GM19240 (cell line): ENCODE results near the gene IKBKE.
A peak's percentile ranks its signal among the peaks of the same experiment; 100 is the strongest.

Experiments used
- DNase-seq: peaks from one replicate; pipeline ENCODE4 v3.0.0; 2011; ENCODE audit warnings: low spot score; ENCODE audit not compliant: insufficient read length

IKBKE gene

DNA sequence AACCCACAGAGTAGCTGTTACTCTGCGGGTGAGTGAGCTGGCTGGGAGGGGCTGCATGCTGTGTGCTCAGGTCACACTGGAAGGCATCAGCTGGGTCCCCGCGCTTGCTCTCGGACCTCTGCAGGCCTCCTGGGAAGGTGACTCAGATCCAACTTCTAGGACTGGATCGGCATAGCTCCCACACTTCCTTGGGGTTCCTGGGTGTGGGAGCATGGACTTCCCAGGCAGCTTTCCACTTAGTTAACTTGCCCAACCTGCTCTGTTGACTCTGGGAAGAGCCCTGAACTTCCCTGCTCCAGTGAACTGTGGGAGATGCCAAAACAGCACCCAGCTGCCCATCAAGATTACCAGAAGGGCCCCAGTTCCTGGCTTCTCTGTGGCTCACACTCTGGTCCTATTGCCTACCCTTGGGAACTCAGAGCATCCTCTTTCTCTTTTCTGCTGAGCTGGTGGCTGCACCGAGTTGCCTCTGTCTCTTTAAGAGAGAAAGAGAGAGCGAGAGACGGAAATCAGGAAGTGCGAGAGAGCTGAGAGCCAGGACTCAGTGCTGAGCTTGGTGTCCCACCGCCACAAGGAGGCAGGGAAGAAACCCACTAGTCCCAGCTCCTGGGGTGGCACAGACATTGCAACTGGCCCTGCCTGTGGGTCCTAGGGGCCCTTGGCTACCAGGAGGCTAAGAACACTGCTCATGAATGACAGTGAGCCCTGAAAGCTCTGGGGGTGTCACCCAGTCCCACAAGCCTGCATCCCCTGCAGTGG, at the start of gene IKBKE:
Gene IKBKE (plus strand): TSS at position 544 of the 759 bp plus-strand sequence. CDS start 2,752 bp downstream, outside the sequence.
- DNase-seq, result peak; percentile 77

DNA sequence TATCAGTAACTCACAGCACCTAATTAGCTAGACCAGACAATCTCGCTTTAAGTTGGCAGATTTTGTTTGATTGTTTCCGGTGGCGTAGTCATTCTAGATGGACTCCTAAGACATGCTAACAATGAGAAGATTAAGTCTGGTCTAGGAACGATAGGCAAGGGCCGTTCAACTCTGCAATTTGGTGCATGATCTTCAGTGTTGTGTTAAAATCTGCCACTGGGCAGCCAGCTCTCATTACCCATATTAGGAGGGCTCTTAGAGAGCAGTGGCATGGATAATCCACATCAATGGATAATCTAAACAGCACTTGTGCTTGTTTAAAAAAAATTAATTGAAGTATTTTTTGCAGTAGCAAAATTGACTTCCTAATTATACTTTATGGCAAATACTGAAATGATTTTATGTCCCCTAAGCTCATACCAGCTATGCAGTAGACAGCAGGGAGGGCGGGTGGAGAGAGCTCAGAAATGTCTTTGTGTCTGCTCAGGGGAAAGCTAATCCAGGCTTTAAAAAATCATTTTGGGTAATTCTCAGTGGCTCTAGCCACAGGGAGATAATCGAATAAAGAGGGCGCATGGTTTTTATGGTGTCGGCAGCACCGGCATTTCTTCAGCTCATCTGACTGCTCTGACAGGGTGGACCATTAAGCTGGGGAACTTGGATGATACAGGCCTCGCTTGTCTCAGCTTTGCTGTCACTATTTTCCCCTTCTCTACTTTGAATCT, 48.5 kb upstream of the IKBKE start:
- no peak for DNase-seq

DNA sequence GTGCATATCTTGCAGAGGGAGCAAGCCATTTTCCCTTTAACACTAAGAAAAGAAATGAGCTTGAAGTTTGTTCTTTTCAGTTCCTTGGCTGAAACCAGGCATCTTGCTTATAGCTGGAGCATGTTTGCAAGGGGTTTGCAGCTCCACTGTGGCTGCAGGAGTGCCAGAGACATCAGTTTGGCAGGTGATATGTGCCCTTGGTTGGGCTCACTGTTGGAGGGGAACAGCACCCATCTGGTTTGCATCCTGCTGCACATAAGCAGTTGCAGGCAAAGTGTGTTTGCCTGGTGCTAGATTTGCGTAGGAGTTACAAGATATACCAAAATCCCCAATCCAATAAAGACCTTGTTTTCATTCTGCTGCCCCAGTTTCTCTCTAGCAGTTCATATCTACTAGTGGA, 47.8 kb upstream of the IKBKE start:
- DNase-seq, result no peak

DNA sequence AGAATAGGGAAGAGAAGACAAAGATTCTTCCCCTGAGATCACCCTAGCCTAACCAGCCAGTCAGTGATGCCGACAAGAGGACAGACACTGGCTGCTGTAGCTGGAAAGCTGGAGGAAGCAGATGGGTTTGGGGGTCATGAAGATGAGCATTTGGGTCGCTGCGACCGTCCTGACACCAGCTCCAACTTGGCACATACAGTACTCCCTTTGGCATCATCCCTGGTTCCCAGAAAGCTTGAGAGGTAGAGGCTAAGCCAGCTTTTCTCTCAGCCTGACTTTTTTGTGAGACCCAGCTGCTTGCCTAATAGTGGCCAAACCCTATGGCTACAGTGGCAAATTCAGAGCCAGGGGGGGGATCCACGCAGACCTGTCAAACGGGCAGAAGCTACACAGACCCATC, 43.0 kb upstream of the IKBKE start:
- no peak for DNase-seq

DNA sequence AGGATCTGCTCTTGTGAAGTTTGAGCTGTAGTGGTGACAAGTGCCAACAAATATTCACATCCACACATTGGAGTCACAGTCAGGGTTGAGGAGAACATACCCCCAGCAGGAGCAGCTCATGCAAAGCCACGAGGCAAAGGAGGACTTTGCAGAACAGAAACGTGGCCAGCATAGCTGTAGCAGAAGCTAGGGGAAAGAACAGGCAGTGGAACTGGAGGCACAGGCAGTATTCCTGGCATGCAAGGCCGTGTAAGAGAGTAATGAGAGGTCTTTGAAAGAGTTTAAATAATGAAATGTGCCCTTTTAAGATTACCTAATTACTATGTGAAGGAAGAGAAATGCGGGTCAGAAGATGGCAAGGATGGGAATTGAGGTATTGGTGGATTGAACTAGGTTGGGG, 40.9 kb upstream of the IKBKE start:
- DNase-seq, result no peak

DNA sequence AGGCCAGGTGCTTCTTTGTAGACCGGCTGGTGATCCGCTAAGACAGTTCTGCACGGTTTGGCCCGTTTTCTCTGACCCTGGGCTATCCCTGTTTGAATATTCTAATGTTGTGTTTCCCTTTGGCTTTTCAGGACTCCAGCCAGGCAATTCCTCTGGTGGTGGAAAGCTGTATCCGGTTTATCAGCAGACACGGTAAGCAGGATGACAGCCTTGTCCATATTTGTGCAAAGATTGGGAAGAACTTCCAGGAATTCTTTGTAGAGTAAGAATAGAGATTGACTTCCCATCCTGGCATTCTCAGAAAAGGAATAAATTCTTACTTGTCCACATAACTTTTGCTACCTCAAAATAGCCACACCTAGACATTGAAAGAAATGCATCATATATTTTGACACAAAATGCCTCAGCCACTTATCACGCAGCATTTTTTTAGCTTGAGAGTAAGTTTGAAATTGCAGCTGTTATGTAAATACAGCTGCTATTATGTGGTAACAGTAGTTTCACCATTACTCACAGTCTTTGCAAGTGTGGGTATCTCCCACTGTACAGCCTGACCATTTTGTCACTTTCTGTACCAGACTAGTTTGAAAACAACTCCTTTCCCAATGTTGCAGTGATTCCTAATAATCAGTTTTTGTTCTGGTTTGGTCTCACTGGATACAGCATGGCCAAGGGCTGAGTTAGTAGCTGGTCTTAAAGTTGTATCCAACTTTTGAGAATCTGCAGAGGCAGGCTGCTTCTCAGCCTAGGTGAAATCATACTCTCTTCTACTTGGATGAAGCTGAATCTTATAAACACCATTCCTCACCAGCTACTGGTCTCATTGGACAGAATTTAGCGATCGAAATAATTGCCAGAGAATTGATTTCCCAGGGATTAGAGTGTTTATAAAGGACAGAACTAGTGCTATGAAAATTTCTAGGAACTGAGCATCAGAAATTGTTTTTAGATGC, 40.0 kb upstream of the IKBKE start:
- peak; percentile 65 for DNase-seq

DNA sequence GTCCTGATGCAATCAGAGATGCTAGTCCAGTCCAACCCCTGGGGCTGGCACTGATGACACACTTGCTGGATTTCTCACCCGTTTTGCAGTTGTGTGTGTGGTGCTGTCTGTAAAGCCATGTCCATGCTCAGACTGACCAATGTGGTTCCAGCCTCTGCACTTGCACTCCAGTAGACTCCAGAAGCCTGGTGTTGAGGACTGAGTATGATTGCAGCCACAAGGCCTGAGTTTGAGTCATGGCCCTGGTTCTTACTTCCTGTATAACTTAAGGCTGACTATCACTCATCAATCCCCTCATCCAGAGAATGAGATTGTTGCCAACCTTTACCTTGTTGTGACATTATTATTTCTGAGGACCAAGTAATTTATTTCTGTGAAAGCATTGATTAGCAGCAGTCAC, 34.8 kb upstream of the IKBKE start:
- no peak for DNase-seq

DNA sequence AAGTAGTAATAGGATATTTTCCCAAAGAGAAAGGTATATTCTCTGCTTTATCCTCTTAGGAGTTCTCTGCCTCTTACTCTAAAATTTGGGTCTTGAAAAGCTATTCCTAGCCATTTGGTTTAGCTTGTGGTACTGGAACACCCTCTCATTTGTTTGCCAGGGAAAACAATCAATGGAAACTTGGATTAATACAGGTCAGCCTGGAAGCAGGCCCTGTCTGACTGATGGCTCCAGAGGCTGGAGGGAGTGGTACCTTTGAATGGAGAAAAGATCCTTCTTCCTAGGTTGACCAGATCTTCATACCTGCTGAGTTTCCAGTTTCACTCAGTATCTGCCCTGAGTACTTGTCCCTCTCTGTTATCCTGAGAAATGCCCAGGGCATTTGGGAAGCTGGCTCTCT, 31.7 kb upstream of the IKBKE start:
- no peak for DNase-seq

DNA sequence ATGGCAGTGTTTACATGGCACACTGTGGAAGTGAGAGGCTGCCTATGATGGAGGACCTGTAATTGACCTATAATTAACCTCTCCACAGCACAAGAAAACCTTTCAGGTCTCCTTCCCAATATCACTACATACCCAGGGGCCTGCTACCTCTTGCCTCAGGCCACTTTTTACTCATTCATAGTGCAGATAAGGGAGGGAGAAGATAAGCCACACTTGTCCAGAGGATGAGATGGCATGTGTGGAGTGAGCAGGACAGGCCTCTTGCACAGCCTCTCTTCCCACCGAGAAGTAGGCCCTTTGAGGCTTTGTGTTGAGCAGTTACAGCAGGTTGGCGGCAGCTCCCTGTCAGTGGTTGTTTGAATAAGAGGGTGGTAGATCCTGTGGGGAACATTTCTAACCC, 31.1 kb upstream of the IKBKE start:
- DNase-seq, result no peak

DNA sequence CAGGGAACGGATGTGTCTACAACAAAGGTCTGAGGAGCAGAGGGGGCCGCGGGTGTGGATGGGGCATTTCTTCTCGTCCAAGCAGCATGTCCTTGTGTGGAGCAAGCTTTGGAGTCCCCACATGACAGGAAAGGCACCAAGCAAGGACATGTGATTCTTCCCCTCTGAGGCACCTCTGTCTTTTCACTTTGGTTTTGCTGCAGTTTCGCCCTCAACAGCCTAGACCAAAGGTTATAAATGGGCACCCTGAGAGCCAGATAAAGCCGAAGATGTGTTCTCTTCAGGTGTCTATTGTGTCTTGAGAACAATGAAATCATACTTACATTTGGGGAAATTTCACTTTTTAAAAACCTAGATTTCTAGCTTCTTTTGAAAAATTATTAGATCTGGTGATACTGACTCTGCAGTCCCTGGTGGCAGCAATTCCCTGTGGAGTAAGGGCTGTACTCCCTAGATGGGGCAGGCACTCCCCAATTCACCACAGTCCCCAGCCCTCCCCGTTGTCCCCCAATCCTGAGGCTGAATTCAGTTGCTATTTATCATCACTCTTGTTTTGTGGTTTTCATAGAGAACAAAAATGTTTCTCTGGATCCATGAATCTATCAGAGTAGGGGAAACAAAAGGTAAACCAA, 28.8 kb upstream of the IKBKE start:
- no peak for DNase-seq

DNA sequence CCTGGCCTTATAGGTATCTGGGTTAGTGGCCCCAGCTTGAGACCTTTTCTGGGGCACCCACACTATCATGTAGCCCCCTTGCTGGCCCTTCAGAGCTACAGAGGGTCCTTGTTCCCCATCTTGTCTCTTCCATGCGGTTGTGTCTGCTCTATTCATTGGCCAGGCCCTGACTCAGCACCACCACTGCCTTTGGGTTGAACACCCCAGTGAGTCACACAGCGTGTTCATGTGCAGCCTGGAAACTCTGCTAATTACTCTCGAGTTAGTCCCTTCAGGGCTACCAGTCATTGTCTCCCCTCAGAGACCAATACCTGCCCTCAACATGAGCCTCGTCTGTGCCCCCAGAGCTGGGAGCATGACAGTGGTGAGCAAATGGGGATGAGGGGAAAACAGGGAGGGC, 28.2 kb upstream of the IKBKE start:
- DNase-seq, result no peak

DNA sequence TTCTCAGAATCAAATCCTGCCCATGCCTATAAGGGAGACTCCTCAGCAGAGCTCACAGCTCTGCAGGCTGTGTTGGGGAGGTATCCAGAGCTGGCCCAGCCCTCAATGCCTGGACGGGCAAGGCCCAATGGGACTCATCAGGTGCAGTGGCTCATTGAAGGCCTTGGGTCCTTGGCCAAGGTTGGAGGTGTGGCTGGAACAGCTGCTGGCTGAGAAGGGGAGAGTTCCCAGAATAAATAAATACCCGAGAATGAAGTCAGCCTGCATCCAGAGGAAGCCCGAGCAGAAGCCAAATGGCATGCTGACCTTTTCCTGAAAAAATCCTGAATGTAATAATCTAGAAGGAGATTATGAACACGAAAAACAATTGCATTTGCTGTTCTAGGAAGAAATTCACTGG, 25.2 kb upstream of the IKBKE start:
- DNase-seq, result no peak

DNA sequence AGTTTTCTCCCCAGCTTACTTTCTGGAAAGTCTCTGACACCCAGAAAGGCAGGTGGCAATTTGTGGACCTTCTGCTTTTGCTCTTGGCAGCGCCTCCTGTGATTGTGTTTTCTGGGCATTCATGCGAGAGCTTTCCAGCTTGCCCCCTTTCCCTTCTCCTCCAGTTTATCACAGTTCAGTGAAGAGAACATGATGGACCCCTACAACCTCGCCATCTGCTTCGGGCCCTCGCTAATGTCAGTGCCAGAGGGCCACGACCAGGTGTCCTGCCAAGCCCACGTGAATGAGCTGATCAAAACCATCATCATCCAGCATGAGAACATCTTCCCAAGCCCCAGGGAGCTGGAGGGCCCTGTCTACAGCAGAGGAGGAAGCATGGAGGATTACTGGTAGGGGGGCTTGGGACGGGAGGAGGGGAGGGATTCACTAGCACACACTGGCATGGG, 24.3 kb upstream of the IKBKE start:
- no peak for DNase-seq

DNA sequence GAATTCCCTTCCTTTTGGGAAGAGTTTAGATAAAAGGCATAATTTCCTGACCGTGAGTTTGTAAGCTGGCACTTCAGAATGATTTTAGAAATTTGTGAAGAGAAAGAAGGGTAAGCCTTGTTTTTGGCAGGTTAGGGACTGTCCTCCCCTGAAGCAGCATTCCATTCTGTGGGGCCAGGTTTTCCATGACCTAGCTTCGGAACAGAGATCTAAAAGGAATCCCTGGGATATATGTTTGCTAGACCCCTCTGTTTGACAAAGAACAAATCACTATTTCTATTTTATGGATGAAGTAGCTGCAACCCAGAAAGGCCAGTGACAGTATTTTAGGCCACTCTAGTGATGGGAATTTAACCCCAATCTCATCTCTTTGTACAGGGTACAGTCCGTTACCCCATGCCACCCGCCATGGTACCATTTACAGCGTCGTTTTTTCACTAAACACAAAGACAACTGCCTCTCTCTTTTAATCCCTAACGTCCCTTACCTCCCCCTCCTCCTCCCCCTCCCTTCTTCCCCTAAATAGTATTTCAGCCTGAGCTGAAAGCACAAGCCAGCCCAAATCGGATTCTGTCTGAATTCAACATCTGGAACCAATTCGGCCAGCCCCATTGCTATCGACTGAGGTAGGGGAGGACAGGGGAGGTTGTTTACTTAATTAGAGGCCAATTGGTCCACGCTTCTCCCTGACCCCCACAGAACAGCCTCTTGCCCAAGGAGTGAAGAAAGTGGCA, 23.4 kb upstream of the IKBKE start:
- no peak for DNase-seq

DNA sequence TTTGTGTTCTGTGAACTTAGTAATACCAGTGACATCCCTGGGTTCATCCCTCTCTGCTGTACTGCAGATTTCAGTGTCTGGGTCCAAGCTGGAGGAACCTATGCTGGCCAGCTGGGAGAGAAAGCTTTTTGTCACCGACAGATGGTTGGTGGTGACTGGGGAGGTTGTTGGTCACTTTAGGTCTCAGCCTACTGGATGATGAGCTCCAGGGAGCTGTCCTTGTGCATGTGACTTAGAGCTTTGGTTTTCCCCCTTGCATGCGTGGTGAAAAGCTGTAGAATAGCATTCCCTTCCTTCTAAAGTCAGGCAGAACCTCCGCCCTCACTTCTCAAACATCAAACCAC, 22.9 kb upstream of the IKBKE start:
- no peak for DNase-seq

DNA sequence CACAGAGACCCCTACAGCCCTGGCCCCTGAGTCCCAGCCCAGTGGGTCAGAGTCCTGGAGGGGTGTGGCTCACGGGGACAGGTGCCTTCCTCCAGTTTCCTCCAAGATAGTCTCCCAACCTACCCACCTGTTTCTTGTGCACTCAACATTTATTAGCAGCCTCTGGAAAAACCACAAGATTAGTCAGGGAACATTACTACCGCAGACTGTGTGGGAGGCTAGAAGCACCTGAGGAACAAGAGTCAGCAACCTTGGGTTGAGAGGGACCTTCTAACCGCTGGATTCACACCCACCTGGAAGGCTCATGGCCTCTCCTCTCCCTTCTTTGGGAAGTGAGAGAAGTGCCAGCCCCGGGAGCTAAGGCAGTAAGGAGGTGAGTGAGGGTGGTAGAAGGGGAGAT, 22.5 kb upstream of the IKBKE start:
- no peak for DNase-seq

DNA sequence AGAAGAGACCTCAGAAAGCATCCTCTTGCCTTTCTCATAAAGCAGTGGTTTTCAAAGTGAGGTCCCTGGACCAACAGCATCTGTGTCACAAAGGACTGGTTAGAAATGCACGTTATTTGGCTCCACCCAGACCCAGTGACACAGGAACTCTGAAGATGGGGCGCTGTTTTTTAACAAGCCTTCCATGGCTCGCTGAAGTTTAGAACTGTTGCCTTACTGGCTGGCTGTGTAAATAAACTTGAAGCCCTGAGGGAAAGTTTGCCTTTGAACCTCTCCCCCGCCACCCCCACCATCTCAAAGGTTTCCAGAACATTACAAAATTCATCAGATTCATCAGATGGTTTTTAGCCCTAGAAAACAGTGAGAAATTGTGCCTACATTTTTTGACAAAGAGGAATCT, 21.8 kb upstream of the IKBKE start:
- no peak for DNase-seq

DNA sequence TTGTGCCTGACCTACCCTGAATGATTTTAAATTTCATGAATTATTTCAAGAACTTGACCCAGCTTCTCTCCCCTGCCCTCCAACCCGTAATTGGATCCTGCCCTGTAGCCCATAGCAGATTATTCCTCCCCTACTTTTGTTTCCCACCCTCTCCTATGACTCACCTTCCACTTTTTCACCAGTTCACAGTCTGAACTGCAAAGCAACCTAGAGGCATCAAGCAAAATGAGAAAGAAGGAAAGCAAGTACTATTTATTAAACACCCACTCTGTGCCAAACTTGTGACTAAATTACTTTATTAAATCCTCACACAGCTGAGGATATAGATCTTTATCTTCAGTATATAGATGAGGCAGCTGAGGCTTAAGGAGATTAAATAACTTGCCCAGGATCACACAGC, 20.7 kb upstream of the IKBKE start:
- DNase-seq, result no peak

DNA sequence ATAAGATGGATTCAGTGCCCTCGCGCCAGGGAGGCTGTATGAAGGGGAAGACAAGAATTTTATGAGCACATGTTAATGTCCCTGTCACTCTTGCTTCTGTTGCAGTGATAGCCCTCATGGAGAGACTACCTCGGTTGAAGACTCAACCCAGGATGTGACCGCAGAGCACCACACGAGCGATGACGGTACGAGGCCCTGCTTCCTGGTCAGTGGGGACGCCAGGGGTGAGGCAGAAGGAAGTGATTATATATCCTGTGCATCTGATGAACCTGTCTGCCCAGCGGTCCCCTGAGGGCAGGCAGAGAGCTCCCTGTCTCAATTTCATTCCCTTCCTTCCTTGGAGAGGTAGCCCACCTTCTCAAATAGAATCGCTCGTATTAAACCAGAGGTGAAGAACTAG, 20.0 kb upstream of the IKBKE start:
- DNase-seq, result no peak

DNA sequence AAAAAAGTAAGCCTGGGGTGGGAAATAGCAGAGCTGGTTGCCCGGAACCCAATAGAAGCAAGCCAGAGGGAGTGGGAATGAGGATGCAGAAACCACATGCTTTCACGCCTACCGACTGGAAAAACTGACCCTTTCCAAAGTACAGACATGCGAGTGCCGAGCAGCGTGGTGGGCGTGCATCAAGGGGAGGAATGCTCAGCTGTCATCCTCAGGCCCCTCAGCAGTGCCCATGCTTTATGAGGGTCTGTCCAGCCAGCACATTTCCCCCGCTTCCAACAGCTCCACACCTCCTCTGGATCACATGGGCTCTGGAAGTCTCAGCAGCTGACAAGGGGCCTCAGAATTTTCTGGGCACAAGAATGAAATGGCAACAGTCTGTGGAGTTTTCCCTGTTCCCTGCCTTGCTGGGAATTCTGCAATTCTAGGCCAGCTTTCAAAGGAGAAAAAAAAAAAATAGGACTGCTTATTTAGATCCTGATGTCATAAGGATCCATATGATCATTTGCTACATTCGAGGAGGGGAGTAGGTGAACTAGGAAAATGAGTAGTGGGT, 19.1 kb upstream of the IKBKE start:
- no peak for DNase-seq

DNA sequence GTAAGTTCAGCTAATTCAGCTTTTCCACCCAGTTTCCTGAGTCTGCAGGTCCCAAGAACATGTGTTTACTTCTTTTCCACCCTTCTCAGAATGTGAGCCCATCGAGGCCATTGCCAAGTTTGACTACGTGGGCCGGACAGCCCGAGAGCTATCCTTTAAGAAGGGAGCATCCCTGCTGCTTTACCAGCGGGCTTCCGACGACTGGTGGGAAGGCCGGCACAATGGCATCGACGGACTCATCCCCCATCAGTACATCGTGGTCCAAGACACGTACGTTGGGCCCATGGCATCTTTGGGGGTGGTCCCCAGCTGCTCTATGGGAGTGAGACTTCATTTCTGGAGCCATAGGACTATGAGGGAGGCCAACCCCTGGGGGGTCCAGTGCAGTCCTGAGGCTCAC, 17.2 kb upstream of the IKBKE start:
- no peak for DNase-seq
